G401.6 (cell line): ENCODE results near the gene NUDT21.

Experiments
- FAIRE-seq: peaks from 2 replicates; lab custom pipeline; 2012; peaks lifted over from hg19 to GRCh38; lab: Jason Lieb, UNC

NUDT21 gene

GRCh38 chr16:56462064-56462796, 11.1 kb upstream of the NUDT21 start:
- no peak for FAIRE-seq

GRCh38 chr16:56460101-56460500, 9.0 kb upstream of the NUDT21 start:
- no peak for FAIRE-seq

- no peak for FAIRE-seq
These were observed 6.9 kb upstream of the NUDT21 start for GRCh38 chr16:56457927-56458470.

DNA sequence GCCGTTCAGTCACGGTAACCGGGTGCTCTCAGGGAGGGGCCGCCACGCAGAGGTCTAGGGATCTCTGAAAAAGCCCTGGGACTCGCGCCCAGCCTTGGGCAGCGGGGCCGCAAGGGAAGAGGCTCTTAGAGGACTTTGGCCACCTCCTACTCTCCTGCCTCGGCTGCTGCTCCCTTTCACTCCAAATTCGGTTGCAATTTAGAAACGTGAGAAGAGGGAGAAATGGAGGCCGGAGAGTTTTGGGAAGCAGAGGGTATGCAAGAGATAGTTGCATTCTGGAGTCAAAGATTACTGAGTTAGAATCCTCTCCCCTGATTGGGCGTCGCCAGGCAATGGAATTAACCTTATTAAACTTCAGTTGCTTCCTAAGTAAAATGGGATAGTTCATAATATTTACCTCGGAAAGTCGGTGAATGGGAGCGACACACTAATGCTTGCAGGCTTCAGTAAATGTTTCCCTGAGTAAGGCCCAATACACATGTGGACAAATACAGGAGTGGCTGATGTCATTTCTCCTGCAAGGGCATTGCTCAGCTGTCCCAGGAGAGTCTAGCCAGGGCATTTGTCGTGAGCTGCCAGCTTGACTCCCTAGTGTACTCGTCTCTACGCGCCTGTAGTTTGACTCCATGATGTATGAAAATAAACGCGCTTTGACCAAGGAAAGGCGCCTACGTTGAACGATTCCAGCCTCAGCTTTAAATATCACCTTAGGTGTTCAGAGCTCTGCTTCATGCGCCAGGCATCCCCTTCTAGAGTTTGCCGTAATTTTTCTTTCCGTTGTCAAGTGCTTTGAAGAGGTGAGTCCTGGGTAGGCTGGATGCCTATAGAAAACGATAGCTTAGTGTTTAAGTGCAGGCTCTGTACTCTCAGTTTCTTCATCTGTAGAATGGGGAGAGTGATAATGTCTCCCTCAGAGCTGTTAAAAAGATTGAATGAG, 889 bp upstream of the NUDT21 start:
- FAIRE-seq, result no peak

DNA sequence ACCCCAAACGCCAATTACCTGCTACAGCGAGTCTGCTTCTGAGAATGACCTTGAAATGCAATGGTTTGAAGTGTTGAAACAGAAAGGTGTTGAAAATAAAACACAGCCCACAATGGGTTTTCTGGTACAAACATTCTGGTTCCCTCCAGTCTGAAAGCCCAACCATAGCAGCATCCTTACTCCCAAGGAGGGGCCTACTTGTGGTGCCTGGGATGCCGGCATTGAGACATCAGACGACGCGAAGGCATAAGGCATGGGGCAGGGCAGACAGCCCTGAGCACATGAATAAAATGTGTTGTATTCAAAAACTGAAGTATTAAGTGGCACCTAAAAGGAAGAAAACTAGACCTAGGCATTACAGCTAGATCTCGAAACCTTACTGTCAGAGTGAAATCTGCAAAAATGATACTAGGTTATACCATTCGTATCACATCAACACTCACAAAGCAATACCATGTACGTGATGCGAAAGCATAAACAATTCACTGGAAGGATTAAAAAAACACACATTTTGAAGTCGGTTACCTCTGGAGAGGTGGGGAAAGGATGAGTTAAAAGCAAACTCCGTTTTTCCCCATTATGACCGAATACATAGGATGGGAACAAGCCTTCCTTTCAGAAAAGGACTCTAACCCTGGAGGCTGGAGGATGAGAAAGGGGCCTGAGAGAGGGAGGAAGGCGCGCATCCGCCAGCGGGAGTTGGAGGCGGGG, 702 bp downstream of the NUDT21 start:
- no peak for FAIRE-seq

GRCh38 chr16:56448005-56448404, 3.1 kb downstream of the NUDT21 start:
- FAIRE-seq, result no peak

DNA sequence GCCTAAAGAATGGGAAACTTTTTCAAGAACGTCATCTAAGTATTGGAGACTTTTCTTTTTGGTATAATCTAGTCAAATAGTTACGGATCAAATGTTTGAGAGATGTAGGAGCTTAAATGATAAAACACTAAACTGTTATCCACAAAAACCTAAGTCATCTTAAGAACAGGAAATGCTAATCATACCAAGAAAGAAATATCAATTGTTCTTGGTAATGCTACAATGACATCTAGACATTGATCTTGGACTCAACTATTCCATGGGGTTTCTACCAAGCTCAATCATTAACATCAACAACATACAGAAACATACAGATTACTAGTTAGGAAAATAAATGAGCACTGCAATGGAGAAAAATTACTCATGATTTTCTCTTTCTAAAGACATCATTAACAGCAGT, 3.8 kb downstream of the NUDT21 start:
- no peak for FAIRE-seq

GRCh38 chr16:56438038-56438437, 13.1 kb downstream of the NUDT21 start:
- FAIRE-seq, result no peak

DNA sequence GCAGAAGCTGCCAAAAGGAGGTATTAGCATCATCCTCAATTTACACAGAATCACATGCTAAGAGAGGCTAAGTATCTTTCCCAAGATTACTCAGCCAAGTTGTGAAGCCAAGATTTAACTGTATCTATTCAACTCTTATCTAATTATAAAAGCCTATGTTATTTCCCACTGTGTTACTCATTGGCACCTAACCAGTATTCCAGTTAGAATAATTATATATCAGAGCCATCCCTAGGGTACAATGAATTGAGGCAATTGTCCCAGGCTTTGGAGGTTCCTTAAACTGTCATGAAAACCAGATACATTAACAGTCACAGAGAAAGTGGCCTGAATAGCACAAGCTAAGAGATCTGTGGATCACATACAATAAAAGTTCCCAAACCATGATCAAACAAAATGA, 14.9 kb downstream of the NUDT21 start:
- no peak for FAIRE-seq

DNA sequence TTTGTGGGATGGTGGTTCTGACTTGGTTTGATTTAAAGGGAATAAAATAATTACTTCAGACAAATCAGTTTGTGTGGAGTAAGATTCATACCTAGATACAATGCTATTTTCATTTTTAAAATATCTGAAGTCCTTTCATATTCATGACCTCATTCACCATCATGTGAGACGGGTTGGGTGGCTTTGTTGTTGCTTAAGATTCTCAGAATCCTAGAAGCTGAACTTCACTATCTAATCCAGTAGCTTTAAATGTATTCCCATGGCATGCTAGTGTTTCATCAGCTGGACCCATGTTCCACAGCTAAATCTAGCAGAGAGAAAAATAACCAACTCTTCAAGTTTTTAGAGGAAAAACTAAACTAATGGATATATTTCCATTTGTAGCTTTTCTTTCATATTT, 23.0 kb downstream of the NUDT21 start:
- no peak for FAIRE-seq

- no peak for FAIRE-seq
These were observed 24.5 kb downstream of the NUDT21 start for GRCh38 chr16:56426585-56426984.

DNA sequence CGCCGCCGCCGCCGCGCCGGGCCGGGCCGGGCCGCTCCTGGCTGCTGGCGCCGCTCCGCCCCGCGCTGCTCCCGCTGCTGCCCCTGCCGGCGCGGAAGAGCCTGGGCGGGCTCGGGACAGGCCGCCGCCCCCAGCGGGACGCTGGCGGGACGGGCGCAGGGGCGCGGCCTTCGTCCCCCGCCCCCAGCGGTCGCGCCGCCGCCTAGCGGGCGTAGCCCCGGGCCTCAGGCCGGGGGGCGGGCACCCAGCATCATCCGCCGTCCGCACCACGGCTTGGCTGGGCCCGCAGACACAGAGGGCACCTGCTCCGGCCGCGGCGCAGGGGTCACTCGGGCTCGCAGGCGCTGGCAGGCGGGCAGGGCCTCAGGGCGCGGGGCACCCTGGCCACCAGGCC, 25.7 kb downstream of the NUDT21 start, which contains the start of gene AMFR:
Gene AMFR, minus strand, starts transcription at position 107 of the 394 bp plus-strand sequence. CDS start 218 bp downstream, outside the sequence.
- no peak for FAIRE-seq

DNA sequence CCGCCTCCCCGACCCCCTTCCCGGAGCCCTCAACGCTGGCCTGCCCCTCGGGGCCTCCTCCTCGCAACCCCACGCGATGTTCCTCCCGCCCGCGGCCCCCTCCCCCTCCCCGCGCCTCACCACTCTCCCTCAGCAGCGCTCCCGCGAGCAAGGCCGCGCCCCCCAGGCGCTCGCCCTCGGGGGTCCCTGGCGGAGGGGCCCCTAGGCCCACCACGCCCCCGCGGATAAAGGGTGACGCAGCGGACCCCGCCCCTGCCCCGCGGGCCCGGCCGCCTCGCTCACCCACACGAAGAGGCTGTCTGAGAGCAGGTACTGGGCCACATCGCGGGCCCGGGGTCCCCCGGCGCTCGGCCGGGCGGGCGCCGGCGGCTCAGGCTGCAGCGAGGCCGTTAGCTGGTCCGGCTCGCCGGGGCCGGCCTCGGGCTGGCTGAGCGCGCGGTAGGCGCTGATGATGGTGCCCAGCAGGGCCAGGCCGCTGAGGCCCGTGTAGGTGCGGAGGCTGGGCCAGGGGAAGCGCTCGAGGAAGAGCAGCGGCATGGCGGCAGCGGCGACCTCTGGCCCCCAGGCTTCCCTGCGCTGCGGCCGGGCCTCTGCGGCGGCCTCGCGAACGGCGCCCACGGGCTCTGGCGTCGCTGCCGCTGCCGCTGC, 26.2 kb downstream of the NUDT21 start:
- no peak for FAIRE-seq

DNA sequence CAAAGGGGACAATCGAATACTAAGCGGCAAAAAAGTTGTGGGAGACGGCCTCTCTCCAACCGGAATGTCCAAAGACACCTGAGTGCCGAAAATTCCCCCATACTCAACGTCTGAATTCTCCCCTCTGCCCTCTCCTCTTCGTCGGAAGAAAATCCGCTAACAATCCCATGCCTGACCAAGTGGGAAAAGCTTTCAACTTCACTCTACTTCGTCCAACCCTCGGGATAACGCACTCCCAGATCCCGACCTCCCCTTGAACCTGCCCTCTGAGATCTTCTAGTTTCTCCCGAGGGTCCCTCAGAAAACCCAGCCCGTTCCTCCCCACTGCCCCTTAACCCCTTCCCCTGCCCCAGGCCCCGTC, 26.7 kb downstream of the NUDT21 start:
- no peak for FAIRE-seq

GRCh38 chr16:56423584-56424403, 27.3 kb downstream of the NUDT21 start:
- FAIRE-seq, result no peak

GRCh38 chr16:56422896-56423441, 28.2 kb downstream of the NUDT21 start:
- no peak for FAIRE-seq

DNA sequence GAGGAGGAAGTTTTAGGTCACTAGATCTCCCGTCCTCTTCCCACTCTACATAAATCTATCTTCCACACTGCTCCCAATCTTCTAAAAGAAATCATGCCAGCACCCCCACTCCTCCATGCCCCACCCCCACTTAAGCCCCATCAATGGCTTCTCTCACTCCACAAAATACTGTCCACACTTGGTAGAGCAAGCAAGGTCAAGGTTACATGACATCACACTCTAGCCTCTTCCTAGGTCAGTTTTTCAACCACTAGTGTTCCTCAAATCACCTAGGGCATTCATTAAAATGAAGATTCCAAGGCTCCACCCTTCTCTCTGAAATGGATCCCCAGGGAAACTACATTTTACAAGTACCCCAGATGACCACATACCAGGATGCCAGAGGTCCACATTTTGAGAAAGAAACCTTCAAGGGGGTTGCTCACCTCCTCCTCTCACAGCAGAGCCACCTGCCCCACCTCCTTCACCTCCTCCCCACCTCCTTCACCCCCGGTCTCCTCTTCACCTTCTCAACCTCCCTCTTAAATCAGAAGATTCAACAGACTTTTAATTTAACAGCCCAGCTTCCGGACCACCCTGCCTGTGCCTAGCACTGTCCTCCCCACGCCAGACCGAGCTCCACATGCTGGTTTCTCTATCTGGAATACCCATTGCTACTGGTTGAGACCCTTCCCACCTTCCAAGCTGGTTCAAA, 29.0 kb downstream of the NUDT21 start:
- no peak for FAIRE-seq

- FAIRE-seq, result no peak
These were observed 29.8 kb downstream of the NUDT21 start for GRCh38 chr16:56421313-56421712.

DNA sequence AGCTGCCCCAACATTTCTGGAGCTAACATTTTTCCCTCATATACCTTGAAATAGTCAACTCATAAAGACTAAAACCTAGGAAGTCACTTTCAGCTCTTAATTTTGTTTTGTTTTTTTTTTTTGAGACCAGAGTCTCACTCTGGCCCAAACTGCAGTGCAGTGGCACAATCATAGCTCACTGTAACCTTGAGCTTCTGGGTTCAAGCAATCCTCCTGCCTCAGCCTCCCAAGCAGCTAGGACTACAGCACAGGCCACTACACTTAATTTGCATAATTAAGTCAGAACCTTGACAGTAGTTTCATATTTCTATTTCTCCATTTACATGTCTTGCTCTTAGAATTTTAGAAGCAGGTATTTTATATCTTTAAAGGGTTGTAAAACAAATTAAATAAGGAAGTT, 30.5 kb downstream of the NUDT21 start:
- FAIRE-seq, result no peak
